Stimulated activated naive CD4-positive, alpha-beta T cell (primary cell): ENCODE results near the gene VPS45.
A peak's percentile ranks its signal among the peaks of the same experiment; 100 is the strongest.
"Not testable (repeated sequence)": the region's sequence is repeated elsewhere in the genome, so short reads cannot be mapped to it uniquely, and the experiment has no call there.

ENCODE experiments used
- DNase-seq, 6 experiments: peaks; one replicate each; lab custom pipeline; 2025; lab: John Stamatoyannopoulos, UW

VPS45 gene, protein sequence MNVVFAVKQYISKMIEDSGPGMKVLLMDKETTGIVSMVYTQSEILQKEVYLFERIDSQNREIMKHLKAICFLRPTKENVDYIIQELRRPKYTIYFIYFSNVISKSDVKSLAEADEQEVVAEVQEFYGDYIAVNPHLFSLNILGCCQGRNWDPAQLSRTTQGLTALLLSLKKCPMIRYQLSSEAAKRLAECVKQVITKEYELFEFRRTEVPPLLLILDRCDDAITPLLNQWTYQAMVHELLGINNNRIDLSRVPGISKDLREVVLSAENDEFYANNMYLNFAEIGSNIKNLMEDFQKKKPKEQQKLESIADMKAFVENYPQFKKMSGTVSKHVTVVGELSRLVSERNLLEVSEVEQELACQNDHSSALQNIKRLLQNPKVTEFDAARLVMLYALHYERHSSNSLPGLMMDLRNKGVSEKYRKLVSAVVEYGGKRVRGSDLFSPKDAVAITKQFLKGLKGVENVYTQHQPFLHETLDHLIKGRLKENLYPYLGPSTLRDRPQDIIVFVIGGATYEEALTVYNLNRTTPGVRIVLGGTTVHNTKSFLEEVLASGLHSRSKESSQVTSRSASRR

GRCh38 chr1:150067184-150068108 lies at the start of gene VPS45:
VPS45 (plus strand) TSS chr1:150067776; CDS start chr1:150067858, 82 bp downstream.
- DNase-seq = peak; percentile 30 to 72 (median 60)

DNA sequence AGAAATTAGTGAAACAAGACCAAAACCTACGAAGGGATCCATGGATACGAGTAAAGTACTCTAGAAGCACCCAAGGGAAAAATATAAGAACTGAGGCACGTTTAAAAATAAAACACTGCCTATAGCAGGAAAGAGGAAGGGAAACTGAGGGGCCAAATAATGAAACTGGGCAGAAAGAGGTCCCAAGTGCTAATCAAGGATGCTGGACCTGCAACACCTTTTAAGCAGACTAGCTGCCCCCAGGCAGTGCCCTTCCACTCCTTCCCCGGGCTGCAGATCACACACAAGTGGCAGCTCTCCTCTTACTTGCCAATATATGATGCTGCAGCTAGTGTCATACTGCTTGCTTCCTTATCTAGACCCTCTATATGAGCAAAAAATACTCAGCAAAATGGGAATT lies 49.4 kb upstream of the VPS45 start:
- DNase-seq = no peak

- no peak for DNase-seq
Measured at GRCh38 chr1:150020711-150021110, 46.9 kb upstream of the VPS45 start.

DNA sequence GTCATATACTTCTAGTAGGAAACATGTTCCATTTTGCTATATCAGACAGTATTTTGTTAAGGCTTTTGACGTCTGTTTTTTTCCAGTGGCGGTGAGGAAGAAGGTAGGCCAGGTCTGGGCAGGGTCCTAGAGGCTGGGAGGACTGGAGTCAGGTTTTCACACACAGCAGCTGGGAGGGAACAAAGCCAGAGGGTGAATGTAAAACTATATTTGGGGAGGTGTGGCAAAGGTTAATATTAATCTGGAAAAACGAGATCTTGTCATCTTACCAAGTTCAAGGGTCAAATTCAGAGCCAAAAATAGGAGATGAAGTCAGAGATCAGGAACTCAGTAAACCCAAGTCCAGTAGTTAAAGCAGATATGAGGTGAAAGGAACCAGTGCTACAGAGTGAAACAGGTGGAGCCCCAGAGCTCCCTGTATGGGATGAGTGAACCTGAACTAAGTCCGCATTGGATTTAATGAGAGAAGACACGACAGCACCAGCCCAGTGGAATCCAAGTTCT lies 46.3 kb upstream of the VPS45 start:
- DNase-seq = no peak

- DNase-seq = no peak
Measured at GRCh38 chr1:150022357-150022756, 45.2 kb upstream of the VPS45 start.

- DNase-seq = no peak
Measured at GRCh38 chr1:150024156-150024555, 43.4 kb upstream of the VPS45 start.

GRCh38 chr1:150028322-150028721 lies 39.3 kb upstream of the VPS45 start:
- DNase-seq = no peak

DNA sequence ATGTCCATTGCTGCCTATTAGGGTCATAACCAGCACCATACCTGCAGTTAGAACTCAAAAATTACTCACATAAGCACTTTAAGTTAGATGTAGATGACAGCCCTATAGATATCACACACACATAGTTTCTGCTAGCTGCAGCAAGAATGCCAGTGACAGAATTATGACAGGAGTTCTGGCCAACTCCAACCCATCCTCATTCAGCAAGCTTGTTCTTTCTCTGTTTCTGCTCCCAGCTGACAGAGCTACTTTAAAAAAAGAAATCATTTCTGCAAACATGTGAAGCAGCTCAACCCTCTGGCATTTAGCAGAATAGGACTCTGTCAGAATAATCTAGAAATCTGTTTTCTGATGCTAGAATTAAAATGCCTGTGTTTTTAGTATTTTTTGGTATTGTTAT lies 33.2 kb upstream of the VPS45 start:
- DNase-seq = no peak

GRCh38 chr1:150049926-150050325 lies 17.6 kb upstream of the VPS45 start:
- DNase-seq = no peak

GRCh38 chr1:150051089-150051373 lies 16.5 kb upstream of the VPS45 start:
- no peak for DNase-seq

- not testable (repeated sequence) for DNase-seq
Measured at GRCh38 chr1:150051905-150052412, 15.6 kb upstream of the VPS45 start.

- no peak for DNase-seq
Measured at GRCh38 chr1:150053926-150054325, 13.7 kb upstream of the VPS45 start.

DNA sequence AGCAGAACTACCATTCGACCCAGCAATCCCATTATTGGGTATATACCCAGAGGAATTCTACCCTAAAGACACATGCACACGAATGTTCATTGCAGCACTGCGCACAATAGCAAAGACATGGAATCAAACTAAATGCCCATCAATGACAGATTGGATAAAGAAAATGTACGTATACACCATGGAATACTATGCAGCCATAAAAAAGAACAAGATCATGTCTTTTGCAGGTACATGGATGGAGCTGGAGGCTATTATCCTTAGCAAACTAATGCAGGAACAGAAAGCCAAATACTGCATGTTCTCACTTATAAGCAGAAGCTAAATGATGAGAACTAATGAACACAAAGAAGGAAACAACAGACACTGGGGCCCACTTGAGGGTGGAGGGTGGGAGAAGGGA lies 12.1 kb upstream of the VPS45 start:
- DNase-seq = not testable (repeated sequence)

DNA sequence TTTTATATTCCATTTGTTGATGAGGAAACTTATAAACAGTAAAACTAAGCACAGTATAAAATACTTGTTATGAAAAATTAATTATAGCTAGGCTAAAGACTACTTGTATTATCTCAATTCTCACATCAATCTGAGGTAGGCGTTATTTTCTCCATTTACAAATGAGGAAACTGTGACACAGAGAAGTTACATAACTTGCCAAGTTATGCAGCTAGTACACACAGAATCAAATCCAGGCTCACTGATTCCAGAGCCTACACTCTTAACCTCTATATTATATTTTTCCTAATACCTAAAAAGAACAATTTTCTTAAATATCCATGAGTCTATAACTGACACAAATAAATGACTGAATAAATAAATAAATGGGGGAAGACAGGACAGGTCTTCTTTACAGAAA lies 11.2 kb upstream of the VPS45 start:
- no peak for DNase-seq

DNA sequence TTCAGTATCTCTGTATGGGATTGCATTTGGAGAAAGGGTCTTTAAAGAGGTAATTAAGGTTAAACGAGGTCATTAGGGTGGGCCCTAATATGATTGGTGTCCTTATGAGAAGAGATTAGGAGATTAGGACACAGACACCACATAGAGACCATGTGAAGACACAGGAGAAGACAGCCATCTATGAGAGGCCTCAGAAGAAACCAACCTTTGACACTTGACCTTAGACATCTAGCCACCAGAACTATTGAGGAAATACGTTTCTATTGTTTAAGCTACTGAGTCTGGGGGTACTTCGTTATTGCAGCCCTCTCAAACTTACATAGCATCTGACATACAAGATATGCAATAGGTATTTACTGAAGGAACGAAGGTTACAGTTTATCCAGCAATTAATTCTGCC lies 7.3 kb upstream of the VPS45 start:
- no peak for DNase-seq

- no peak for DNase-seq
Measured at GRCh38 chr1:150061632-150062101, 5.9 kb upstream of the VPS45 start.

DNA sequence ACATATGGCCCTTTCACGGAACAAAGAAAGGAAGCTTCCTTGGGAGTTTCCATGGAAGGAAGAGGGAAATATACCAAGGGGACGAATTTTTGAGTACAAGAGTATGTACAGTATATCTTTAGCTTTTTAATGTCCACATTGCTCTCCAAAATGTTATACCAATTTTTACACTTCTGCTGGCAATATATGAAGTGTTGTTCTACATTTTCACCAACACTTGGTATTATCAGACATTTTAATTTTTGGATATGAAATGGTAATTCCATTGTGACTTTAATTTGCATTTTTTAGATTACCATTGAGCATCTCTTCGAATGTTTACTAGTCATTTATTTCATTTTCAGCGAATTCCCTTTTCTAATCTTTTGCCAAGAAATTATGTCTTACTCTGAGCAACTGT lies 5.5 kb upstream of the VPS45 start:
- no peak for DNase-seq

- no peak for DNase-seq
Measured at GRCh38 chr1:150065184-150065871, 2.2 kb upstream of the VPS45 start.

DNA sequence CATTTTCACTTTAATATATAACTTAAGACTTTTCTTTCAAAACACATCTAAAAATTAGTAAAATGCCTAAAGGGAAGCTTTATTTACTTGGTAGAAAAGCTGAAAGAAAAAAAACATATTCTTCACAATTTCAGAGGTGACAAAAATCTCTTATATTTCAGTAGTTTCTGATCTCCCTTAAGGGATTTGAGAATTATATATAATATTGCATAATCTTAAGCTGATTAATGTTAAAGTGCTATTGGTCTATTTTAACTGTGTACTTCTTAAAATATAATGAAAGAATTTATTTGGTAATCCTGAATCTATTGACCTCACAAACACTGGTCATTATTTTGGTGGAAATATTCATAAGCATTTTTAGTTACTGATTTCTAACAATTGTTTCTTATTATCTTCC lies 1.2 kb upstream of the VPS45 start:
- no peak for DNase-seq

DNA sequence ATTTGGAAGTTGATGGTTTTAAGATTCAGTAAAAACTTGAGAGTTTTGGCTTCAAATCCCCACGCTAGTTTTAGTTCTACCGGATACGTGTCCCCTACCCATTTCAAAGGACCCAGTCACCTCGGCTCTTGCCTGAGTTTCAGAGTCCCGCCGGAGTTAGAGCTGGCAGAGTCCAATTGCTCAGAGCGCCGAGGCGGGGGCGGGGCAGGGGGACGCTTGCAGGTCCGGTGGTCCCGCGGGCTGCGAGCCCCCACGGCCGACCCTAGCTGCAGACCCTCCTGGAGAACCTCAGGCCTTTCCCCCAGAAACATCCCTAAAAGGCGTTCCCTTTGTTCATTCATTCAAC lies 765 bp upstream of the VPS45 start:
- DNase-seq = peak in 4 of 6 experiments; percentile 3 to 42 (median 6)

DNA sequence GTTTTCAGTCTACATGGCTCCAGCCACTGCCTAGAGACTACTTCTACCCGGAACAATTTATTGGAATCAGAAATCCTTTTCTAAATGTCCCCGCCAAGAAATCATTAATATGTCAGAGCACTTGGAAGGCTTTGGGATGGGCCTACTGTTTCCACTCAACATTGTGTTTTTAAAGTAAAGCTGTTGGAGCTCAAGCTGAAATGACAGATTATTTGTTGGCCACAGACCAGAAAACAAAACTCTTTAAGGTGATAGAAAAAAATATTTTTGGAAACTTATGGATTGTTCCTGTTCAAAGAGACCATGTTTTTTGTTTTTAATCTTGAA lies 496 bp downstream of the VPS45 start:
- DNase-seq = peak in 1 of 6 experiments; percentile 21

DNA sequence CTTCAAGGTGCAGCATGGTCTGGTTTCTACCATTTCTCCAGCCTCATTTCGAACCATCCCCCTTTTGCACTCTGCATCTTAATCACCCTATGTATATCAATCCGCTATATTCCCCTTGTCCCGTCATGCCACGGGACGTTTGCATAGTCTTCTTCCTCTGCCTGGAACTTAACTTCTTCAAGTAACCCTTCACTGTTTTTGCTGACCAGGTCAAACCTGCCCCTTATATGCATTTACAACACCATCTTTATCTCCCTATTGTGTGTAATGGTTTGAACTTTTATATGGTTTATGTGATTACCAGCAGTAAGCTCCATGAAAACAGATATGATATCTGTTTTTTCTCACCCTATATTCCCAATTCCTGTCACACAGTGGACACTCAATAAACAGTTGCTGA lies 2.3 kb downstream of the VPS45 start:
- no peak for DNase-seq
